Activated CD4-positive, alpha-beta T cell treated with anti-CD3 and anti-CD28 coated beads for 24 hours (primary cell): ENCODE results near the gene MAPRE3.

Source experiments
- DNase-seq, 2 donors: peaks; one replicate each; pipeline ENCODE4 v3.0.0-alpha.2; 2020; ENCODE audit warnings: low read depth in 2 of 2

The MAPRE3 gene

DNA sequence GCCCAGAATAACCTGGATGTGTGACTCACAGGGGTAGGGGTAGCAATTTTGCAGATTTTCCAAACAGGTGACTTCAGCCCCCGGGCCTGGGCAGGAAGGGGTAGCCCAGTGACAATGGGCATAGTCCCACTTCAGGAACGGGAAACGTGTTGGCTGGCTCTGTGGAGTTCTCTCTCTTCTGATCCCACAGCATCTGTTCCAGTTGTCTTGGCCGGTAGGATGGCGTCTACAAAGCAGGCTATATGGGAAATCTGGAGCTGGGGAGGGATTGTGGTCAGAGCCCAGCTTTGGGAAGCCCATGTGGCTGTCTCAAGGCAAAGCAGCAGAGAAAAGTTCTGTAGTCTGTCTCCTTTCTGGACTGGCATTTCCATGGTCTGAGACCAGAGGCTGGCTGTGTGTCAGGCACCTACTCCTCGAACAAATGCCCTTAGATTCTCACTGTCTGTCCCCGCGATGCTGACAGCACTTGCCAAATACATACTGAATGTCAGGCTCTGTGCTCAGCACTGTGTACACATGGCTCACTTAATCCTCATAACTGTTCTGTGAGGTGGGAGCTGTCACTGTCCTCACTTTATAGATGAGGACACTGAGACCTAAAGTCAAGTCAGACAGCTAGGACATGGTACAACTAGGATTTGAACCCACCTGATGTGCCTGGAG lies 44.5 kb downstream of the MAPRE3 start:
- DNase-seq = no peak

DNA sequence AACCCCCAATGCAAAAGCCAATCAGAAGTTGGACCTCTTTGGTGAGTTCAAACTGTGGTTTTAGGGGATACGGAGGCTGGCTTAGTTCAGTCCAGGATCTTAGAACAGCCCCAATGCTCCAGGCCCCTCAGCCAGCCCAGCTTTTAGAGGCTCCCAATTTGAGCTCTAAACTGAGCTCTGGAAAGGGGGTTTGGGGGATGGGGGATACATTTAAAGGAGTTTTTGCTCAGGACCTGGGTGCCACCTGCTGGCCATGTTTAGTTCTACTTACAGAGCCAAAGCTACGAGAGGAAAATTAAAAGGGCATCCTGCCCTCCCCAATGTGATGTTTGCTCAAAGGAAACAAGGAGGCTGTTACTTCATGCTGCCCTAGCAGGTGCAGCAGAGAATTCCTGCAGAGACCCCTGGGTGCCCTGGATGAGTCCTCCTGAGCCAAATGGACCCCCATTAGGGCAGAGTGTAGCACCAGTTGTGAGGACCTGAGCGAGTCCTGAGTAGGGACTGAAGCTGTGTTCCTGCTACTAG lies 46.4 kb downstream of the MAPRE3 start:
- peak; percentile 16 to 38 for DNase-seq

DNA sequence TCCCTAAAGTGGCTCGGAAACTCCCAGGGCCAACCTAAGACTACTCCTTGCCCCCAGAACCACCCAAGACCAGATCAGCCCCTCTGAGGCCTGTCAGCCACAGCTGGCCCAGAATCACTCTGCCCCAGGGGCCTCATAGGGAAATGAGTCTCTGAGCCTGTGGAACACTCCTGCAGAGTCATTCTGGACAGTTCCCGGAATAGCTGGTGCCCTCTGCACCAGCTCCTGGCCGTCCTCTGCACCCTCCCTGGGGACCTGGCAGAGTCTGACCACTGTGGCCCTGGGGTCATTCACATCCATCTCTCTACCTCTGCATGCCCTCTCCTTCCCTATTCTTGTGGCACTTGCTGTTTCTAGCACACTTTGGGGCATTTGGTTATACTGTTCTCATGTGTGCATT lies 47.7 kb downstream of the MAPRE3 start:
- no peak for DNase-seq

DNA sequence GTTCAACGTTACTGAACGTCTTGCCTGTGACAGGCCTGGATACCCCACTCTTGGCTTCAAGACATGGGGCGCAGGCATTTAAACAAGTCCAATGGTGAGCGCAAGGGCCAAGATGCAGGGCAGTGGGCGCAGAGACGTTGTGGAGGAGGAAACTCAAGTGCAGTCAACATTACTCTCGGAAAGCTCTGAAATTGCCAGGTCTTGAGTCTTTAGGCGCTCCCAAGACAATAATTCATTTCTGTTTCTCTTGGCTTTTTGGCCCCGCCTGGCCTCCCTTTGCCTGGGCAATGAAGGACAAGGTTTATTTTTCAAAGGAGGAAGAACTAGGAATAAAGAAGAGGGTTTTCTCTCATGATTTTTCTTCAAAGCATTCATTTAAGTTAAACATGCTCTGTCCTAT lies 49.0 kb downstream of the MAPRE3 start:
- no peak for DNase-seq

DNA sequence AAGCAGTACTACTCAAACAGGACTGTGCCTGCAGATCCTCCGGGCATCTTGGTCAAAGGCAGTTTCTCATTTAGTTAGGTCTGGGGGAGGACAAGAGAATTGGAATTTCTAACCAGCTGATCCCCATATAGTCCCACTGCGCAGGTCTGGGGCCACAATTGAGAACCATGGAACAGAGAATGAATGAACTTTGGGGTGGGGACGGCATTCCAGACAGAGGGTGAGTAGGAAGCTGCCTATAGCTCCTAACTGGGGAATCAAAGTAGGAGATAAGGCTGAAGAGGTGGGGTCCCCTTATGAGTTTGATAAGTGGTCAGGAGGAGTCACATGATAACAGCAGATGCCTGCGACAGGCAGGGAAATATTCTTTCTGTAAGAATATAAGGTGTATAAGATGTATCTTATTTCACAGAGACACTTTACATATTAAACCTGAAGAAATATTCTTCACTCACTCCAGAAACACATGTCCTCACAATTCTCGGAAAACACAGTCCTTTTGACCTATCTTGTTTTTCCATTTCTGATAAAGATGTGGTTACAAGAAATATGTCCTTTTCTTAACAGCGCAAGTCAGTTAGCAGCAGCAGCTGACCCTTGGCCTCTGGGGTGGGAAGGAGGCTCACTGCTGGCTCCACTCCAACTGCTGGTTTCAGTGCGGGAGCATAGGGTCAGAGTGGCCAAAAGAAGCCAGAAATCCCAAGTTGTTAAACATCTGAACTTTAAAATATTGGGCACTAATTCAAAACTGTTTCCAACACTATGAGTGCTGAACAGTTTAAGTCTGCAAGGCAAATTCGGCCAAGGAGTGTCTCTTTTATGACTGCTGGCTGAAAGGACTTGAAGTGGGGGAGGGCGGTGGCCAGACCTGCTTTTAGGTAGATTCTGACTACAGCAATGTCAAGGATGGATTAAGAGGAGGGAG lies 49.8 kb downstream of the MAPRE3 start:
- no peak for DNase-seq

GRCh38 chr2:27021253-27022049 lies 51.0 kb downstream of the MAPRE3 start:
- no peak for DNase-seq

DNA sequence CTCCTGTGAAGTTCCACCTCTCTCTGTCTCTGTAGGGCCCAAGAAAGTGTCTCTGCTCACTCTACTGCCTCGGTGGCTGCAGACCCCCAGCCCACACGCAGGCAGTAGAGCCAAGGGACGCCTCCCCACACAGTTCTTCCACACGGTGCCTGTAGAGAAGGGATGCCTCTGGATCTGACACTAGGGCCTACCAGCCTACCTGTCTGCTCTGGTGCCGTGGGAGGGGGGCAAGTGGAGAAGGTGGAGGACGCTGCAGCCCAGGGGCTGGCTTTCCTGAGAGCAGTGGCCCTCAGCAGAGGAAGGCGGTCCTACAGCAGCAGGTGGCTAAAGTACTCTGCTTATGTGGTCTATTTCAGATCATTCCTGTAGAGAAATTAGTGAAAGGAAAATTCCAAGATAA lies 53.3 kb downstream of the MAPRE3 start:
- no peak for DNase-seq

- no peak for DNase-seq
Measured at GRCh38 chr2:27024188-27024587, 53.8 kb downstream of the MAPRE3 start.

DNA sequence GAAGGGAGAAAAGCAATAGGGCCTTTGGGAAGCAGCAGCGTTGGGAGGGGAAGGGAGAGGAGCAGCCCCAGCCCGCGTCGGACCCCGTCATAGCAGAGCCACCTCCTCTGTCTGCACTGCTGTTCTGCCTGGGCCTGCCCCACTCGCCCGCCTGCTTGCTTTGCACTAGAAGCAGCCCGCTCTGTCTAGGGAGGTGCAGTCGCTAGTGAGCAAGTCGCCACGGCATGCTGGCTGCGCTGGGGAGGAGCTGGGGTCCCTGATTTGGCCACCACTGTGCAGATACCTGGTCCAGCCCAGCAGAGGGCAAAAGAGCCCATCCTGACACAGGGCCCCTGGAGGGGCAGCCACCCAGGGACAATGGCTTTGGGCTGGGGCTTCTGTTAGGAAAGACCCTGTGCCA lies 54.4 kb downstream of the MAPRE3 start:
- no peak for DNase-seq

DNA sequence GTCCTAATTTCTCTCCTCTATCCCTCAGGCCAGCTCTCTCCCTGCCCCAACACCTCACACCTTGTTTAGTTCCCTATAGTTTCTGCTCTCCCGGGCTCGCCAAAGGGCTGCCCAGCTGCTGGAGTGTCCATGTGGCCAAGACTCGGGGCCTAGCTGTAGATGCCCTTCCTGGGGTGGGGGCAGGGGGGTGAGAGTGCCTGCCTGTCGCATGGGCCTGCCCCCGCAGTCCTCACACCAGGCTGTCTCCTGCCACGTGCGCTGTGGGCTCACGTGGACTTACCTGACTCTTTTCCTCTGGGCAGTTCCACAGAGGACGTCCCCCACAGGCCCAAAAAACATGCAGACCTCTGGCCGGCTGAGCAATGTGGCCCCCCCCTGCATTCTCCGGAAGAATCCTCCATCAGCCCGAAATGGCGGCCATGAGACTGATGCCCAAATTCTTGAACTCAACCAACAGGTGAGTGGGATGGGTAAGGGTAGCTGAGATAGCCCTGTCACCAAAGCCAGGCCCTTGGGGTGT lies 54.9 kb downstream of the MAPRE3 start:
- no peak for DNase-seq

DNA sequence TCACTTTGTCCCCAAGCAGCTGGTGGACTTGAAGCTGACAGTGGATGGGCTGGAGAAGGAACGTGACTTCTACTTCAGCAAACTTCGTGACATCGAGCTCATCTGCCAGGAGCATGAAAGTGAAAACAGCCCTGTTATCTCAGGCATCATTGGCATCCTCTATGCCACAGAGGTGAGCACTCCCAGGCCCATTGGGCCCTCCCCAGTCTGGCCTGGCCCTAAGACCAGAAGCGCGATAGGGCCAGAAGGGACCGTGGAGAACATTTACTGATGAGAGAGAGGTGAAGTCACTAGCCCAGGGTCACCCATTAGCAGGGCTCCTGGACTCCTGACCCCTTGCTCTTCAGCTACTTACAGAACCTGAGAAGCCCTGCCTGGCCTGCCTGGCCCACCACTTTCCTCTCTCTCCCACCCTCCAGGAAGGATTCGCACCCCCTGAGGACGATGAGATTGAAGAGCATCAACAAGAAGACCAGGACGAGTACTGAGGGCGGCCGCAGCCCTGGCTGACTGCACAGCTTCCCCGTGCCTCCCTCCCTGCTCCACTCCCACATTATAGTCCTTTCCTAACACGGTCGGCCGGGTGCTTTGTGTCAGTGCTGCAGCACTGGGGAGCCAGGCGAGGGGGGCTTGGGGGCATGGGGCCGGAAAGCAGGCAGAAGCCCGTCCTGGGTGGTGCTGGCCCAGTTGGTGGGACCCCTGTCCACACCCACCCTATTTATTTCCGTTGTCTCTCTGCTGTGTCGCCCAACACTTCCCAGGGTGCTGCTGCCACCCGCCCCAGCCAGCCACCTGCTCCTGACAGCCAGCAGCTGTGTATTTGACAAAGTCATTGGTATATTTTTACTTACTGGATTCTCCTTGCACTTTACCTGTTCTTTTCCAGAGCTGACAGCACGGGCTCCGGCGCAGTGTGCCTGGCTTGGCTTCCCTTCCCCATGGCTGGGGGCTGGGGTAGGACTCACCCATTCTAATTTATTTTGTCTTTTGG lies 55.7 kb downstream of the MAPRE3 start:
- DNase-seq = no peak

DNA sequence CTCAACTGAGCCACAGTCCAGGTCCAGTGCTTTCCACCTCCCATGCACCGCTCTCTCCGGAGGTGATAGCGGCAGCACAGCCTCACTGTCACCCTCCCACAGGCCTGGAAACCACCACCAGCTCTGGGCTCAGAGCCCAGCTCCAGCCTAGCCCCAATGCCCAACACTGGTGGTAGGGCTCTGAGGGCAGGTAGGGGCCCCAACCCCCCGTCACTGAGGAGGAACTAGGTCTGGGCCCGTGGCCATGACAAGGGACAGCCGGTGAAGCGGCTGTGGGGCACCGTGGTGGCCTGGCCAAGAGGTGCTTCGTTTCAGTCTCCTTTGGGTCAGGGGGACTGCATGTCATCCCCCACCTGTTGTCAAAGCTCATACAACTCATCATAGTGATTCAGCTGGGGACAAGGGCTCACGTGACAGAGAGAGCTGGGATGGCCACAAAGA lies 56.8 kb downstream of the MAPRE3 start:
- DNase-seq = no peak

GRCh38 chr2:27029051-27029450 lies 58.6 kb downstream of the MAPRE3 start:
- no peak for DNase-seq

DNA sequence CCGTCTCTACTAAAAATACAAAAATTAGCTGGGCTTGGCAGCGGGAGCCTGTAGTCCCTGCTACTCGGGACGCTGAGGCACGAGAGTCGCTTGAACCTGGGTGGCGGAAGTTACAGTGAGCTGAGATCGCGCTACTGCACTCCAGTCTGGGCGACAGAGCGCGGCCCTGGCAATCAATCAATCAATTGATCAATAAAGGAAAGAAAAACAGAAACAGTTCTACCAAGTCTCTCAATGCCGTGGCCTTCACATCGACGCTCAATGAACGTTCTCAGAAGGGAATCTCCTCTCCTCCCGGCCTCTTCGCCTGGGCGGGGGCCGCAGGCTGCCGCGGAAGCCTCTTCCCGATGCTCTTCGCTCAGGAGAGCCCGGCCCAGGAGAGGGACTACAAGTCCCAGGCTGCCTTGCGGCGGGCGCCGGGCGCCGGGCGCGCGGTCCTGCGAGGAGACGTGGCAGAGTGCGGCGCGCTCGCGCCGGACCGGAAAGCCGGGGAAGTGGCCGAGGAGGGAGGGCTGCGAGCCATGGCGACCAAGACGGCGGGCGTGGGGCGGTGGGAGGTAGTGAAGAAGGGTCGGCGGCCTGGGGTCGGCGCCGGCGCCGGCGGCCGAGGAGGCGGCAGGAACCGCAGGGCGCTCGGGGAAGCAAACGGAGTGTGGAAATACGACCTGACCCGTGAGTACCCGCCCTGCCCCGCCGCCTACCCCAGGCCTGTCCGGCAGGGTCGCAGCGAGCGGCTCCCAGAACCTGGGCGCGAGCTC lies 62.2 kb downstream of the MAPRE3 start, which contains the start of gene TMEM214:
Gene TMEM214, plus strand, starts transcription at position 471 of the 758 bp plus-strand sequence. Its CDS starts 51 bp downstream, at position 522.
- peak; percentile 70 to 71 for DNase-seq

- no peak for DNase-seq
Measured at GRCh38 chr2:27033253-27033852, 62.9 kb downstream of the MAPRE3 start.

- DNase-seq = no peak
Measured at GRCh38 chr2:27038012-27038411, 67.6 kb downstream of the MAPRE3 start.

DNA sequence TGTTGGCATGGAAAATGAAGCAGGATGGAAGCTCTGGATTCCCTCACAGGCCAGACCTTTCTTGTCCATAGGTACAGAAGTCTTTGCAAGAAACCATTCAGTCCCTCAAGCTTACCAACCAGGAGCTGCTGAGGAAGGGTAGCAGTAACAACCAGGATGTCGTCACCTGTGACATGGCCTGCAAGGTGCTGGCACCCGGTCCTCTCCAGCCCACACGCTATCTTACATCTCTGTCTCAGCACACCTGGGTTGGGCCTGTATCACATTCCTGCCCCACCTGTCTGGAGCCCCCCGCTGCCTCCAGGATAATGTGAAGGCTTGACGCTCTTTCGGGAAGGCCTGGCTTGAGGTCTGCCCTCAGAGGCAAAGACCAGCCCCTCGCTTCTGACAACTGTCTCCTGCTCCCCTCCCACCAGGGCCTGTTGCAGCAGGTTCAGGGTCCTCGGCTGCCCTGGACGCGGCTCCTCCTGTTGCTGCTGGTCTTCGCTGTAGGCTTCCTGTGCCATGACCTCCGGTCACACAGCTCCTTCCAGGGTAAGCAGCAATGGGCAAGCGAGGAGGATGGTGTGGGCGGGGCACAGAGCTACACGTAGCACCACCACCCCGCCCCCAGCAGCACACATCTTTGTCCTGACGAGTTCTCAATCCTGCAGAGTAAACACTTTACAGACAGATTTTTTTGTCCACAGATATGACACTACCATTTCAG lies 68.3 kb downstream of the MAPRE3 start:
- DNase-seq = no peak

- DNase-seq = no peak
Measured at GRCh38 chr2:27039426-27039825, 69.0 kb downstream of the MAPRE3 start.

GRCh38 chr2:27039871-27040270 lies 69.4 kb downstream of the MAPRE3 start:
- DNase-seq = no peak
